Mucosa of descending colon (tissue), 3 donors: ENCODE measurements around the gene AMDHD1. TPM values are rescaled to one million over a fixed set of nuclear protein-coding genes. Genes with fewer than 3 reads are reported as not detected.

ENCODE experiments used
- ATAC-seq: fragments of 200-7000 bp; cut with Tn5 transposase; one replicate; pipeline ENCODE4 v1.9.1; 2020; ENCODE audit warnings: mild to moderate bottlenecking, moderate library complexity
- DNase-seq, 3 donors: peaks; one replicate each; pipeline ENCODE4 v3.0.0-alpha.2; 2020
- H3K36me3 ChIP-seq: fragments of 200-600 bp; one replicate; pipeline ENCODE4 v1.8.0; 2021; ENCODE audit warnings: low read depth, mild to moderate bottlenecking
- H3K4me1 ChIP-seq: fragments of 200-600 bp; one replicate; pipeline ENCODE4 v1.8.0; 2021; ENCODE audit warnings: low read depth, mild to moderate bottlenecking
- H3K4me3 ChIP-seq: fragments of 200-600 bp; one replicate; pipeline ENCODE4 v1.8.0; 2021; ENCODE audit warnings: mild to moderate bottlenecking
- H3K9me3 ChIP-seq: fragments of 200-600 bp; one replicate; pipeline ENCODE4 v1.8.0; 2021; ENCODE audit warnings: mild to moderate bottlenecking
- CTCF ChIP-seq: fragments of 200-600 bp; IDR thresholded peaks from one replicate; pipeline ENCODE4 v1.8.0; 2022; ENCODE audit warnings: antibody characterized with exemption, mild to moderate bottlenecking
- intact Hi-C, 2 donors: fragments of 100-400 bp; cut with DNase I in 1 of 2; cut with micrococcal nuclease in 1 of 2; formaldehyde crosslinking; loops; one replicate each; pipeline versions ENCODE4 v1.11.0 to v1.11.1; 2022; cut with DNase I, micrococcal nuclease
- long read RNA-seq, 2 donors: library from polyadenylated mRNA; unstranded; transcript quantifications; one replicate each; pipeline ENCODE4 v2.0.0, GENCODE V29; 2019 to 2021
- total RNA-seq, 3 donors: library from RNA; stranded (reverse); fragmentation: NEBNext Ultra II Directional in 2 of 3; extraction: Animal tissue kit (Norgen Biotek cat#: 25700) in 2 of 3; gene quantifications; one replicate each; pipeline versions ENCODE4 v1.2.1 to v1.2.4, GENCODE V29; 2021 to 2023
- donor health status: DM: no; HTN: no; CAD: no; lungs with moderate emphysema.
- donor health status: DM: no; HTN: no; CAD: no.
- donor health status: DM: no; HTN: yes; CAD: no.

The AMDHD1 gene
- under 1 TPM in 2 of 3 donors, not detected in 1; 0.35 to 0.41 TPM for total RNA-seq
- long read RNA-seq, donor 1, partial matches to known transcripts: 0 of 2 reads
- long read RNA-seq, donor 1, other reads (novel, unspliced or antisense): 1 of 2 reads
- long read RNA-seq, donor 2: 0 reads

- ATAC-seq (peak; percentile 80), DNase-seq (peak; percentile 40 to 77 (median 73))
- Histone ChIP-seq H3K4me3 (peak within 1 kb of the TSS; percentile 28), H3K9me3 (no peaks in the 10 kb centered on the region), H3K4me1 (no peaks in the 10 kb centered on the region), H3K36me3 (no peaks in the 10 kb centered on the region)
- no peak for TF ChIP-seq CTCF
- intact Hi-C loops: no loop called here
Observed at GRCh38 chr12:95943330-95943842, at the start of gene AMDHD1. Gene AMDHD1 (plus strand): TSS chr12:95943331. CDS start chr12:95943399, 68 bp downstream.

GRCh38 chr12:95896846-95897245 lies 46.3 kb upstream of the AMDHD1 start:
- no peak overlapping the region for H3K4me3 ChIP-seq
- DNase-seq (no peak), ATAC-seq (no peak)
- no peaks in the 10 kb centered on the region for H3K36me3 ChIP-seq
- intact Hi-C loops: no loop called here
- H3K9me3 ChIP-seq: no peaks in the 10 kb centered on the region
- no peak for TF ChIP-seq CTCF
- no peaks in the 10 kb centered on the region for H3K4me1 ChIP-seq

- TF ChIP-seq CTCF: no peak
- no peaks in the 10 kb centered on the region for H3K4me1 ChIP-seq
- intact Hi-C loops: no loop called here
- no peaks in the 10 kb centered on the region for H3K36me3 ChIP-seq
- H3K9me3 ChIP-seq: no peaks in the 10 kb centered on the region
- H3K4me3 ChIP-seq: no peak overlapping the region
- ATAC-seq: no peak
- no peak for DNase-seq
Observed at GRCh38 chr12:95898081-95898480, 45.0 kb upstream of the AMDHD1 start.

GRCh38 chr12:95908573-95908972 lies 34.6 kb upstream of the AMDHD1 start:
- ATAC-seq: no peak
- Histone ChIP-seq H3K36me3 (no peaks in the 10 kb centered on the region), H3K4me1 (no peaks in the 10 kb centered on the region), H3K9me3 (no peaks in the 10 kb centered on the region), H3K4me3 (no peak overlapping the region)
- no peak for TF ChIP-seq CTCF
- intact Hi-C loops: no loop called here
- DNase-seq: no peak

- no peaks in the 10 kb centered on the region for H3K36me3 ChIP-seq
- intact Hi-C loops: no loop called here
- no peak for ATAC-seq
- no peaks in the 10 kb centered on the region for H3K9me3 ChIP-seq
- no peak overlapping the region for H3K4me3 ChIP-seq
- no peak for TF ChIP-seq CTCF
- no peak for DNase-seq
- H3K4me1 ChIP-seq: no peaks in the 10 kb centered on the region
Observed at GRCh38 chr12:95909871-95910270, 33.3 kb upstream of the AMDHD1 start.
